ENCODE results near the gene GPATCH11.

Gene GPATCH11

DNA sequence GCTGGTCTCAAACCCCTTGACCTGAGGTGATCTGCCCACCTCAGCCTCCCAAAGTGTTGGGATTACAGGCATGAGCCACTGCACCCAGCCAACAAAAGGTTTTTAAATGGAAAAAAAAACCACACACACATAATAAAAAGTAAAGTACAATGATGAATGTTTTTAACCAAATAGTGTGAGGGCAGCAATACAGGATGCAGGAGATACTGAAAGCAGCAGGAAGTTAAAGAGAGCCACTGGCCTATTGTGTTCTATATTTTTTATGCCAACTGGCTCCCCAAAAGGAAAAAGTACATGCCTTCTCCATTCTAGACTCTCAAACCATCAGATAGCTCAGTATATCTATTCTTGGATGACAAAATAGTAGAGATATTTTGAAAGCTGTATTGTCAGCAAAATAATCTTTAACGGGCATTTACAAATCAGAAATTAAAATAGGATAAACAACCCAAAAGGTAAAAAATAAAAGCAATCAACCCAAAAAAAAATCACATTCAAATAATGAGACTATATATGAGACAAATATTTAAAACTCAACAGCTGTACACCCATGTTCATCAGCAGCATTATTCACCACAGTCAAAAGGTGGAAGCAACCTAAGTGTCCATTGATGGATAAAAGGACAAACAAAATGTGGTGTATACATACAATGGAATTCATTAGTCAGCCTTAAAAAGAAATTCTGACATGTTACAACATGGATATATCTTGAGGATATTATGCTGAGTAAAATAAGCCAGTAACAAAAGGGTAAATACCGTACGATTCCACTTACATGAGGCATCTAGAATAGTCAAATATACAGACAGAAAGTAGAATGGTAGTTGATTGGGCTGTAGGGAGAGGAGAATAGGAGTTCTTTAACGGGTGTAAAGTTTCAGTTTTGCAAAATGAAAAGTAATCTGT is 26.2 kb downstream of the GPATCH11 start:
- FAIRE-seq: no peak

DNA sequence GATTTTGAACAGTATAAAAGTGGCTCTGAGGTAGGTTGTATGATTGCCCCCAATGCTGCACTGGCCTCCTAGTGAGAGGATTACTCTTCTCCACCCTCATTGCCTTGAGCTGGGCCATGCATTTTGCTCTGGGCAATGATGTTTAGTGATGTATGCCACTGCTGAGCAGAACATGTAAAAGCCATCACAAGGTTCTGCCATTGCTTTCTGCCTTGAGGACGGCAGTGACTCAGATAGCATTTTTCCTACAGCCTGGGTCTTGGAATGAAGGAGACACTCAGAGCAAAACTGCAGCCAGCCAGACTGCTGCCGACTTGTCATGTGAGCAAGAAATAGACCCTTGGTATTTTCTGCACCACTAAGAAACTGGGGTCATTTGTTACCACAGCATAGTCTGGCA is 27.6 kb downstream of the GPATCH11 start:
- no peak for FAIRE-seq

DNA sequence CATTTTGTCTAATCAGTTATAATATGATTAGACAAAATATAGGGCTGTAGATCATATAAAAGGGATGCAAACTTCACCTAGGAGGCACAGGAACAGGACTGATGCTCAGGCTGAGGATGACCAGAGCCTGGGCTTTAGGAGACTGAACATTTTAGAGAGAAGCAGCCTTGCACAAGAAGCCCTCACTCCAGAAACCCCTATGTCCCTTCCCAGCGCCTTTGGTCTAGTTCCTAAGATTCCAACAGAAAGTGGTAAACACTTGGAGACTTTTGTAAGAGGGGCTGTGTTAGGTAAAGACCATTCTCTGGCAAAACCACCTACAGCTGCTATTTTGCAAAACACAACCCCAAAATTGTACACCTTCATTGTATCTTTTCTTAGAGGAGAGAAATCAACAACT is 33.2 kb downstream of the GPATCH11 start:
- FAIRE-seq: no peak

DNA sequence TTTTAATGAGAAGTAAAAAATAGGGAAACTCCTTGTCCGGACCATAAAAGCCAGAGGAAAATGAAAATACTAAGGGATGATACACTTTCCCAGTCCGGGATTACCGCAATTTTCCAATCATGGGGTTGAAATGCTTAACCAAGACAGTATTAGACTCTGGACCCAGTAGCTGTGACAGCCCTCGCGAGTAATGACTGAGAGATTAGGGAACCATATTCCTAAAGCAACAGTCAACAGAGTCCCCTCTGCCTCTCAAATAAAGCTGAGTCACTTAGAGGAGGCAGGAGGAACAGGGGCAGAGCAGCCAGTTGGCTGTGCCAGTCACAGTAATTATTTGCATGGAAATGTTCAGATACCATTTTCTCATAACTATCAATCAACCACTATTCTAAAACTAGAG is 34.8 kb downstream of the GPATCH11 start:
- no peak for FAIRE-seq

GRCh38 chr2:37125416-37125815 is 41.1 kb downstream of the GPATCH11 start:
- FAIRE-seq: no peak

- no peak for FAIRE-seq
These were observed 48.6 kb downstream of the GPATCH11 start for GRCh38 chr2:37132914-37133313.

- no peak for FAIRE-seq
These were observed 58.2 kb downstream of the GPATCH11 start for GRCh38 chr2:37142546-37142945.

DNA sequence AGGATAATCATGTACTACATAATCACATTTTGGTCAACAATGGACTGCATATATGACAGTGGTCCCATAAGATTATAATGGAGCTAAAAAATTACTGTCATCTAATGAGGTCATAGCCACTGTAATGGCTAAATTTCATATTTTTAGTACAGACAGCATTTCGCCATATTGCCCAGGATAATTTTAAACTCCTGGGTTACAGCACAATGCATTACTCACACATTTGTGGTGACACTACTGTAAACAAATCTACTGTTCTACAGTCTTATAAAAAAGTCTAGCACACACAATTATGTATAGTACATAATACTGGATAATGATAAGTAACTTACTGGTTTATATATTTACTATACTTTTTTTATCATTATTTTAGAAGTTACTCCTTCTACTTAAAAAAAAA is 59.7 kb downstream of the GPATCH11 start:
- FAIRE-seq: no peak

DNA sequence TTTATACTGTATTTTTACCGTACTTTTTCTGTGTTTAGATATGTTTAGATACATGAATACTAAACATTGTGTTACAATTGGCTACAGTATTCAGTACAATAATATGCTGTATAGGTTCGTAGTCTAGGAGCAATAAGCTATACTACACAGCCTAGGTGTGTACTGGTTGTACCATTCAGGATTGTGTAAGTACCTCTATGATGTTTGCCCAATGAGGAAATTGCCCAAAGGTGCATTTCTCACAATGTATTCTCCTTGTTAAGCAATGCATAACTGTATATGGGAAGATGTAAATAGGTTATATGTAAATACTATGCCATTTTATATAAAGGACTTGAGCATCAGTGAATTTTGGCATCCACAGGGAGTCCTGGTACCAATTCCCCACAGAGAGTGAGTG is 61.7 kb downstream of the GPATCH11 start:
- no peak for FAIRE-seq

DNA sequence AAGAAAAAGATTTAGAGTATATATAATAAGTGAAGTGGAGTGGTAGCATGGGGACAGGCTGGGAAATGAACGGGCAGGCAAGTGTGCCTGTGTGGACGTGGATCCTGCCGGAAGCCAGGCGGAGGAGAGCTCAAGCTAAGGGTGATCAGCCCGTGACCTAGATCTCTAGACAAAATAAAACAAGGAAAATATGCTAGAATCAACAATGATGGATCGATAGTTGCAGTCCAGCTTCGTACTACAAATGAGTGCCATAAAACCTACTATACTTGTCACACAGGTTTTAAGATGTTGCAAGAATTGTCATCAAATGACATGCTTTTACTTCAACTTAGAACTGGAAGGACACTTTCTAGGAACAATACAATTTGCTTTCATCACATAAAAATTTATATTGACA is 64.0 kb downstream of the GPATCH11 start:
- FAIRE-seq: no peak

All from A204.1 (cell line).